Endometrium (tissue), 2 donors: ENCODE data around the gene HPS1.
A peak's percentile ranks its signal among the peaks of the same experiment; 100 is the strongest.
"Not testable (repeated sequence)": the region's sequence is repeated elsewhere in the genome, so short reads cannot be mapped to it uniquely, and the experiment has no call there.

Source experiments
- FAIRE-seq: peaks from 2 replicates; lab custom pipeline; 2012; peaks lifted over from hg19 to GRCh38; lab: Jason Lieb, UNC
- donor health status: control.
- donor health status: control.

The HPS1 gene

DNA sequence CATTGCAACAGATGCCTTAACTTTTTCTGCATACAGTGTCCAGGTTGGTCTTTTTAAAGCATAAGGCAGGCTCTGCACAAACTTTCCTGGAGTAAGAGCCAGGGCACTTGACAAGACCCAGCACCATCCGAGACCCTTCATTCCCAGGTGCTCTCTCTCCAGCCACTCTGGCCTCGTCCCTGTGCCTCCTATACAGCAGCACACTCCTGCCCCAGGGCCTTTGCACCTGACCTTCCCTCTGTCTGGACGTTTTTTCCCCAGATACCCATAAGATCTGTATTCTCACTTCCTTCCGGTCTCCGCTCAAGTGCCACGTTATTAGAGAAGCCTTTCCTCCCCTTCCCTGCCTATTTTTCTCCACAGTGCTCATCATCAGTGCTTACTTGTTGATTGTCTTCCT is 57.3 kb downstream of the HPS1 start:
- FAIRE-seq, result no peak

DNA sequence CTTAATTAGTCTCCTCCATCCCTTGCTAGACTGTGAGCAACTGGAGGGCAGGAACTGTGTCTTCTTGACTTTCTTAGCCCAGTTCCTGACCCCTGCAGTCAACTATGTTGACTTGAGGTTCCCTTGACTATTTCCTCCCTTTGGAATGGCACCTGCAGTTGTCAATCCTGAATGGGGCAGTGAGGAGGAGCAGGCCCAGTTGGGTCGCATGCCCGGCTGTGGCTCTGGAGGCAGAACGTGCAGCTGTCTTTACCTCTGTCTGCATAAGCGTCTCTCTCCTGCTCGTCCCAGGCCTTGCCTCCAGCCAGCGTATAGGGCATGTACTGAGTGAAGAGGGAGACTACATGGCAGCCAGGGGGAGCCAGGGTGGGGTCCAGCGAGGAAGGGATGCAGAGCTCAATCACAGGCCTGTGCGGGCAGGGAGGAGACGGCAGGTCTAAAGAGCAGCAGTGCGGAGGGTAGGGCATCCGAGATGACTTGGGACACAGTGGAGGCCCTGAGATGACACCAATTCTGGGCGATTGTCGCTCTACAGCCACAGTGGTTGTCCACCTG is 58.6 kb downstream of the HPS1 start:
- FAIRE-seq, result no peak

DNA sequence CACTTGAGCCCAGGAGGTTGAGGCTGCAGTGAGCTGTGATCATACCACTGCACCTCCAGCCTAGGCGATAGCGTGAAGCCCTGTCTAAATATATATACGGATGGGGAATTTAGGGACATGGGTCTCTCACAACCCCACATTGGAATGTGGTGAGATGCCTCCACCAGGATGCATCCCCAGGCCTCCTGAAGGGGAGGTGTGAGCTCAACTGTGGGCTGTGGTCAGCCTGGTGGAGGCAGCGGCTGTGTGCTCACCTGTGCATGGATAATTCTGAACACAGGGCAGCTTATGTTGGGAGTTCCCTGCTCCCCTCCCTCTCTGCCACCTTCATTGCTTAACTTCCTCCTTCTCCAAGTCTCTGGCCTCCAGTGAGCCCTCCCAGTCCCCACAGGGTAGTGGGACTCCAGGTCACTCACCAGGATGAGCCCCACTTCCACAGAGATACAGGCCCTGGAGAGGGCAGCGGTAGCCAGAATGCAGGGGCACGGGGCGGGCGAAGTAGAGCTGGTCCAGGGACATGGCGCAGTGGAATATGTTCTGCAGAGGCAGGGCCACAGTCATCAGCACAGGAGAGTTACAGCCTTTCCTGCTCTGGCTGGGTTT is 62.1 kb downstream of the HPS1 start:
- FAIRE-seq, result no peak

DNA sequence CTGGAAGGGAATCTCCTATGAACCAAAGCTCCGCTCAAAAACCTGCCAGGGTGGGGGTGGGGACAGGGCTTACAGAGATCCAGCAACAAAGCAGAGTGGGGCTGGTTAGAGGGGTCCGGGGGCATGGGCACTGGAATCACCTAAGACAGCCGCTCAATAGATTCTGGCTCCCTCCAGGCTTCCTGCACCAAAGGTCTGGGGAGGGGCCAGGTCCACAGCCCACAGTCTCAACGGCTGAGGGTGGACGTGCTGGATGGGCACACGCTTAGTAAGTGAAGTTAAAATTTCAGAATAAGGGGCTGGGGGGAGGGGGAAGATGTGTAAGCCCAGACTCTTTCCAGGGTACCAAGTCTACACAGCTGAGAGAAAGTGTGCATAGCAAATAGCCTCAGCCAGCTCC is 62.9 kb downstream of the HPS1 start:
- no peak for FAIRE-seq

DNA sequence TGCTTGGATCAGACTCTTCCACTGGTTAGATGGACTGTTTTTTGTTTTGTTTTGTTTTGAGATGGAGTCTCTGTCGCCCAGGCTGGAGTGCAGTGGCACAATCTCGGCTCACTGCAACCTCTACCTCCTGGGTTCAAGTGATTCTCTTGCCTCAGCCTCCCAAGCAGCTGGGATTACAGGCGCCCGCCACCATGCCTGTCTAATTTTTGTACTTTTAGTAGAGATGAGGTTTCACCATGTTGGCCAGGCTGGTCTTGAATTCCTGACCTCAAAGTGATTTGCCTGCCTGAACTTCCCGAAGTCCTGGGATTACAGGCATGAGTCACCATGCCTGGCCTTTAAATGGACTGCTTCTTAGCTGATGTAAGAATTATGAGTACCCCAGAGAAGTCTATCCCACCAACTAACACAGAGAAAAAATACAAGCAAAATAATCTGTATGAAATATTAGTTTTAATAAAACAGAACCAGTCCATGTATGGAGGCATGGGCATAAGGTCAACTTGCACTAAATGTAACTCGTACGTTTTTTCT is 63.5 kb downstream of the HPS1 start:
- FAIRE-seq, result not testable (repeated sequence)

DNA sequence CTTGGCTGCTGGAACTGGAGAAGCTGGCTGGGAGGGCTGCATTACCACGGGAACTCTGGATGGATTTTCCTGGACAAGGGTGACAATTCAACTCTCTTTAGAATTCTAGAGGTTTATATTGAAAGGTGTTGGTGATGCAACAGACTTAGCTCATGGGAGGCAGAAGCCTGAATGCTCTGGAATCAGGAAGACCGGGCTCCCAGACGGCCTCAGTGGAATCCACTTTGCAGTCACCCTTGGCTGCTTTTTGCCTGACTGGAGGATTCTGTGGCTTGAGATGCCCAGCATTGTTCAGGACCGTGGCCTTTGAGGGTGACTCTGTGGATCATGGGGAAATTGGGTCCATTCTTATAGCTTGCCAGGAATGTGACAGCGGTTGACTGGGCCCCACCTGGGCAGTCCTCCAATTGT is 64.0 kb downstream of the HPS1 start:
- FAIRE-seq, result no peak

DNA sequence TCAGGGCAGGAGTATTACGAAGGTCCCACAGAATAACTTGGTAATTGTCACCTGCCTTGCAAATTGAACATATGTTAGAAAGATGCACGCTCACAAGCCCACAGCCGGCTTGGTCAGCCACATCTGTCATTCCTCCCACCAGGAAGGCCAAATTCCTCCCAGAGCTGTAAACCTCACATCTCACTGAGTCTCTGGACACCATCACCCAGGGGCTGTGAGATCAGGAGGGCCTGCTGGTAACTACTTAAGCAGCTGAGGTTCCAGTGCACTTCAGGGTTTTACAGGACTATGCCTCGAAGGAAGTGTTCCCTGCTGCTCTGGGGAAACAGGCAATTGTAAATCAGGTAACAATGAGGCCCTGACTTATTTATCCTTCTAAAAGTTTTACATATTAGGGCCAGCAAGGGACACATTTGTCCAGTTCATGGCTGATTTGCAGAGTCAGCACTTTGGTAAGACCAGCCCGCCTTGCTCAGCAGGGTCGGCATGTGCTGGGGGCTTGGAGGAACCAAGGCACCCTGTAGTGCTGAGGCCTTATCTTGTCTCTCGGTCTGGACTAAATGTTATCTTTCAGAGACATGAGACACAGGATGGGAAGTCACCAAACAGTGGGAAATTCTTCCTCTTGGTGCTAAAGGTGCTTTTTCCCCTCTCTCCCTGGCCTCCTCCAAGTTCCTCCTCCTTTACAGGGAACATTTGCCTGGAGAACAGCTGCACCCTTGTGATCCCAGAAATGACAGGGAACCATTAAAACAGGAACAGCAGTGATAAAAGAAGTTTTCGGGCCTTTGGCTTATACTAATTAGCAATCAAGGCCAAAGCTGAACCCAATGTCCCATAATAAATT is 66.0 kb downstream of the HPS1 start:
- FAIRE-seq, result no peak

DNA sequence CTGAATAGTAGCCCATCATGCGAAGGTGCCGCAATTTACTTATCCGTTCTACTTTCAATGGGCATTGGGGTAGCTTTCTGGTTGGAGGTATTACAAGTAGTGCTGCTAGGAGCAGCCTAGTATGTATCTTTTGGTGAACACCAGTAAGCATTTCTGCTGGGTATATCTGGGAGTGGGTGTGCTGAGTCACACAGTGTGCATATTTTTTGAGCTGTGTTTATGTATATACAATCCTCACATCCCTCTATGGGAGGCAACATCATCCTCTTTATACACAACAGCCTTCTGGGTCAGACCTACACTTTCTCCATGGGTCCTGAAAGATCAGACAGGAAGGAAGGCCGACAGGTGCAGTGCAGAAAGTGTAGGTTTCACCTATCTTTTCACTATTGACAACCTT is 68.0 kb downstream of the HPS1 start:
- no peak for FAIRE-seq

DNA sequence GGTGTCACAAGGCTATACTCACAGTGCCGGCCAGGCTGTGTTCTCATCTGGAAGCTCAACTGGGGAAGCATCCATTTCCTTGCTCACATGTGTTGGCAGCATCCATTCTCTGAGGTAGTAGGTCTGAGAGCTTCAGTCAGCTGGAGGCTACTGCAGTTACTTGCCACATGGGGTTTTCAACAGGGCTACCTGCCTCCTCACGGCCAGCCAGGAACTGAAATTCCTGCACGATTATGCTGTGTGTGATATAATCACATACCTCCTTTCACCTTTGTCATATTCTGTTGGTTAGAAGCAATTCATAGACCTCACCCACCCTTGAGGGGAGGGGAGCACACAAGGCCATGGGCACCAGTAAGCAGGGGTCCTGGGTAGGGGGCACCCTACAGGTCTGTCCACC is 69.2 kb downstream of the HPS1 start:
- no peak for FAIRE-seq

DNA sequence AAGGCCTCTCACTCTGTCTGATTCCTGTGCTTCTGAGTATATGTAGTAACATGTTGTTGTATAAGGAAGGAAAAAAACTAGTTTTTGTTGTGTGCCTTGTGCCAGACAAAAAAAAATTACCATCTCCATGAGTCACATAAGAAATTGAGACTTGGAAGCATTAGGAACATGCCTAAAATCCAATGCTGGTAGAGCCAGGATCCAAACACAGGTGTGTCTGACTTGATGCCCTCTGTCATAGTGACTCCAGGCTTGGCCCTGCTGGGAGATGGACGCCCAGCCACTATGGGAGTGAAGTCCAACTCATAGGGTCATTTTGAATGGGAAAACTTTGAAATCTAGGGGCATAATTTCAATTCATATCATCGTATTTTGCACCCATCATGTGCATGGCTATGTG is 69.7 kb downstream of the HPS1 start:
- no peak for FAIRE-seq

DNA sequence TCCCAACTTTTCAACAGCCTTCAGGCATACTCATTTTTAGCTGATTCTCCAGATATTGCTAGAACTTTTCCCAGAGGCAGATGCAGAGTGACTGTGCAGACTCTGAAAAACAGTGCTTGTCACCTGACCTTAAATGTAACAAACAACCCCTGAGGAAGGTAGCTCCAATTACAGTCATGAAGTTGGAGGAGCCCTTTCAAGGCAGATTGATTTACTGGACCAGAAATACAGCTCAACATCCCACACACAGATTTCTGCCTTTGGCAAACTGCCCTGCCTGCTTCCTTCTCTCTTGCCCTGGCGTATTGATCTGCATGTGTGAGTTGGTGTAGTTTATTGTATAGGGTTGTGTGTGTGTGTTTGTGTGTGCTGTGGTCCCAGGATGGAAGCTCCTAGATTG is 70.2 kb downstream of the HPS1 start:
- no peak for FAIRE-seq

DNA sequence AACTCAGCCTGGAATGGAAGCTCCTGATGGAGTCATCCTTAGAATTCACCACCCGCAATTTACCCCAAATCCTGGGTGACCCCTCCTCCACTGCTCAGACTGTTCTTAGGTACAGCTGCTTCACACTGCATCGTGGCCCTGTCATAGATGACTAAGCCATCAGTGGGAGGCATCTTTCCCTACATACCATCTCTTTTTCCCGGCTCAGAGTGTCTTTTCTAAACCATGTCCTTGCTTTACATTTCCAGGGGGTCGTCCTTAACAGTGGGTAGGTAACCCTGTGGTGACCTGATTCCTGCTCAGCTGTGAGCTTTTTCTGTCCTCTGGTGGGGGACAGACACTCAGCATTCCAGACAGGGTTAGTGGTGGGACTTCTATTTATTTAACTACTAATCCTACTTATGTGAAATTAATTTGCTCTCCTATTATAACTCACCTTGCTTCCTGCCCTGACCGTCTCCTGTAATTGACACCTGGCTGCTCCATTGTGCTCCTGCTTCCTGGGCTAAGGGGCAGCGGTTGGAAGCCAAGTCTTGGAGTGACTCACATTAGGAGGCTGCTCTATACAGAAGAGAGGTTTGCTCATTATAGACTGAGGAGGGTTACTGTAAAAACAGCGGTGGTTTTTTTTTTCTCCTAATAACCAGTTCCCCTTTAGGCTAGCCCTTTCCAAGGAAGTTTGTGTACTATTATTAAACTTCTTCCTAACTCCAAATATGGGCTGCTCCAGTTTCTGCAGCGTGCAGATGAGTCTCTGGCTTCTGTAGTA is 72.3 kb downstream of the HPS1 start:
- FAIRE-seq, result no peak

DNA sequence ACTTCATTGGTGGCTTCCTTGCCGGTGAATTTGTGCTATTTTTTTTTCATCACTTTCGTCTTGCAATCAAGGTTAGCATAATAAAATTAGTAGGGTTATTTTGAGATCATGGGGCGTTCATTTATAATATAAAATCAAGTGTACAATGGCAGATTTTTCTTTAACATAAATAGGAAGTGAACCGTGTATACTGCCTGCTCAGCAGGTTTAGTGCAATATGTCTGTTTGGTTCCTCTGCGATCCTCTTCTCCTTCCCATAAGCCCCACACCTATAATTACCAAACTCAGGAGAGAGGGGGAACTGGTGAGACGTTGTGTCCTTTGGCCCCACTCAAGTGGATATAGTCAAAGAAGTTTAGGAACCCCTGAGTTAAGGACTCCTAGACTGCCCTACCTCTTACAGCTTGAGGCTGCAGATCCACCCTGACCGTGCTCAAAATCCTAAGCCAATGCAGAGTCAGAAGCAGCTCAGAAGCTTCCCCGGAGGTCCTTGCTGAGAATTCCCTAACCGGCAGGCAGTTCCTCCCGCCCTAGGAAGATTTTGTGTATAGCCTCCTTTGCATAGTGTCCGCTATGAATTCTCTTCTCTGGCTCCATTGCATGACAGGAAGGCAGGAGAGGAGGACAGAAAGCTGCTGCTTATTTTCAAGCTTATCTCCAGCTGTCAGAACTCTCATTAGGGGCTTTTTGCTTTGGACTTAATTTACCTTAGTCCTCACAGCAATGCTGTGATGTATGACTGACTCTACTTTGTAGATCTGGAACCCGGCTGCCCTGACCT is 73.3 kb downstream of the HPS1 start:
- no peak for FAIRE-seq

DNA sequence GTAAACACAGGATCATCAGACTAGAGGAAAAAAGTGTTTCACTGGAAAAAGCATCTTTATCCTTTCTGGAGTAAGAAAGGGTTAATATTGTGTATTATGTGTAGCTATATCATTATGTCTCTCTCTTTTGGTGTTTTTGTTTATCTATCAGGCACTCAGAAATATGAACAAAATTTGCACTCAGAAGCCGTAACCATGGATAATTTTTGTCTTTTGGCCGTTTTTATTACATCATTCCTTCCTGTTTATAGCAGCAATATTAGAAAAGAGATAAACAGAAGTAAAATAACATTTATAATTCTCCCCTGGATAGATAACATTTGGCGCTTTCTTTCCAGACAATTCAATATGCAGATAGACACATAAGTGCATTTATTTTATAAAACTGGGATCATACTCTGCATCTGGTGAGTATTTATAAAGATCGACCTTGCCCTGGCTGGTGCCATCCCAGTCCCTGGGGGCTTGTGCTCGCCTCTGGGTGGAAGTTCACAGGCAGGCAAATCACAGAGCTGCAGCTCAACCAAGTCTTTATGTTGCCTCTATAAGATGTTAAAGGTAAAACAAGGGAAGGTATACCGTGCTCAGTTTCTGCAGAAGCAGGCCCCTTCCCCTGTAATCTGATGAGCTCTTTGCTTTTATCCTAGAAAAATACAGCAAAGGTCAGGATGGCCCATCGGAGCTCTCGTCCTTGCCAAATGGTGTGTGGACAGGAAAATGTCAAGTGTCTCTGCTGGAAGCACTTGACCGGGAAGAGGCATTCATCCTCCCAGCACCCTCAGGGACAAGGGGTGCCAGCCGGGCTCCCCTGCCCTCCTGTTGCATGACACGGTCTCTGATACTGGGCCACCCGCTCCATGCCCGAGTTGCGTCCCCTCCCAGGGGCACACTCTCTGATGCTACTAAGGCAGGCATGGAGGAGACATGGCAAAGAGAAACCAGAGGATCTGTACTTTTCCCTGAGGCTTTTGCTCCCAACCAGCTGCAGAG is 75.6 kb downstream of the HPS1 start:
- peak; percentile 26 for FAIRE-seq

DNA sequence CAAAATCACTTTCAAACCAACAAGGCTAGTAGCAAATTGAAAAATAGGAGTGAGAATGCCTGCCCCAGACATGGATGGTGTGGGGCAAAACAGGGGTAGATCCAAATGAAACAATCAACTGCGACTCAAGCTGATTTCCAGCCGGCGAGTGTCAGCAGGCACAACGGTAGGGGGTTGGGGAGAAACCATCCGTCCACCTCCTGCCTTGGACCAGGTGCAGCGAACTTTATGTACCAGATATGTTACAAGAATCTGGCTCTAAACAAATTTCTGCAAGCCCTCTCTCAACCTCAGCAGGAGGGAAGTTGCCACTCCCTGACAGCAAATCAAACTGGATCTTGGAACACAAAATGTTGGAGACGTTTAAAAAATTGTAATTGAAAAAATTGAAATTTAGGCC is 76.9 kb downstream of the HPS1 start:
- no peak for FAIRE-seq

DNA sequence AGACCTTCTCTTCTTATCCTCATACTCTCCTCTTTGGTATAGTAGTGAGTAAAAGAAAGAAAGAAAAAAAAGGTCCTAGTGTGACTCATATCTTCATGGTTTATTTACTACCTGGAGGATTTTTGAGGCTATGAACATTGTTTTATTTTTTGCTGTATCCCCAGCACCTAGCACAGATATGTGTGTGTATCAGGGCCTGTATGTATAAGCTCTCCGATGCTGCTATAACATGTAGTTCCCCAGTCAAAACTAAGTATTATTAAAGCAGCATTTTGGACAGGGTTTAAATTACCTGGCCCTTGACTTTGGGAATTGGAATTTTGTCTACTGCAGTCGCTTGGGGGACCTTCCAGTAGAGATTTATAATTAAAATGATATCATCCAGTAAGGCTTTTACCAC is 78.1 kb downstream of the HPS1 start:
- no peak for FAIRE-seq

DNA sequence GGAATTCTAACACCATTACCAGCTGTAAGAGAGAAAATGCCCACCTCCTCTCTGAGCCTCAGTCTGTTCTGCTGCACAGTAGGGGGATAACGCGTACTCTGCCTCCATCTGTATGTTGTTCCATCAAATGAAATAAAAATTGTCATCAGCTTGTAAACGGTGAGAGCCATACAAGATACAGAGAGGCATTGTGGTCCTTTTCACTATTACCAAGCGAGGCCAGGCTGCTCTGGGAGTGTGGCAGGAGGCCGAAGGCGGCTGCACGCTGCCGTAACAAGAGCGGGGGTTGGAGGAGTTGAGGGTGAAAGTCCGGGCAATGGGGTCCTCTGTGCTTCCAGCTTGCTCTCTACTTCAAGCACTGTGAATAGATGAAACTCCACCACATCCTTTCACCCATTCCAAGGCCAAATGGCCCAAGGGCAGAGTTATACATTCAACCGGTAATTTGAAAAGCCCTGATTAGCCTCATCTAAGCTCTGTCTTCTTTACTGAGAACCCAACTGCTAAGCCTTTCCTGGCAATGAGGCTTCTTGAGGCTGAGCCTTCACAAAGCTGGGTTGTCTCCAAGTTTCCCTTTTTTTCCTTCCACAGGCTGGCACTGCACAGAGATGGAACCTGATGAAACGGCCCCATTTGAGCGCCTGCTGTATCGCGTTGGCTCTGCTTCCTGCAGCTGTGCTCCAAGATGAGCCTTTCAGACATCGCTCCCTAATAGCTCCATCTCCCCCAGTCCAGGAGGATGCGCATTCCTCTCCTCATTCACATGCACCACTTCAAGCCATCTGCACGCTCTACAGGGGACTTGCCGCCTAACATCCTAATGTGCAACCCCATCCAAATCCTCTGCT is 78.9 kb downstream of the HPS1 start:
- no peak for FAIRE-seq
